Glomerular endothelial cell (primary cell): ENCODE data around the gene PCGF3. TPM values are rescaled to one million over a fixed set of nuclear protein-coding genes. Genes with fewer than 3 reads are reported as not detected.
"Not testable (repeated sequence)": the region's sequence is repeated elsewhere in the genome, so short reads cannot be mapped to it uniquely, and the experiment has no call there.

Source experiments
- DNase-seq: peaks from one replicate; pipeline ENCODE4 v3.0.0-alpha.2; 2011; ENCODE audit warnings: low read depth, low spot score; ENCODE audit errors: extremely low read depth
- total RNA-seq: library from RNA; depleted of rRNA; stranded (reverse); fragments of >200 nt; gene quantifications from 2 replicates; pipeline ENCODE4 v1.2.3, GENCODE V29; 2015

PCGF3 gene
- total RNA-seq, 1 donor from 2014 or later = 69.2 TPM

- DNase-seq = no peak
Measured at GRCh38 chr4:791898-792625, 86.4 kb downstream of the PCGF3 start.

DNA sequence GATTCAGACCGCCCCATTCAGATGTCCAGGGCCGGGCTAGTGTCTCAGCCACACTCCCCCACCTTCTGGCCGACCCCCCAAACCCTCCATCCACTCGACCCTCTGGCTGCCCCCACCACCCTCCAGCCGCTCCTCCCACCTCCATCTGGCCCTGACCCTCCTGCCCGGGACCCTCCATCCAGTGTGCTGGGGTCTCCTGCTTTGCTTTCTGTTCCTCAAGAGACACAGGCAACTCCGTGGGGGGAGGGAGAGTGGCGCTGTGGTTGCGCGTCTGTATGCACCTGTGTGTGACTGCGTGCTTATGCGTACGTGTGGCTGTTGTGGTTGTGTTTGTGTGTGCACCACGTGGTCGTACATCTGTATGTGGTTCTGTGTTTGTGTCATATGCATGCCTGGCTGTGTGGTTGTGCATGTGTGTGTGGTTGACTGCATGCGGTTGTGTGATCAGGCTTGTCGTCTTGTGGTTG is 87.0 kb downstream of the PCGF3 start:
- no peak for DNase-seq

DNA sequence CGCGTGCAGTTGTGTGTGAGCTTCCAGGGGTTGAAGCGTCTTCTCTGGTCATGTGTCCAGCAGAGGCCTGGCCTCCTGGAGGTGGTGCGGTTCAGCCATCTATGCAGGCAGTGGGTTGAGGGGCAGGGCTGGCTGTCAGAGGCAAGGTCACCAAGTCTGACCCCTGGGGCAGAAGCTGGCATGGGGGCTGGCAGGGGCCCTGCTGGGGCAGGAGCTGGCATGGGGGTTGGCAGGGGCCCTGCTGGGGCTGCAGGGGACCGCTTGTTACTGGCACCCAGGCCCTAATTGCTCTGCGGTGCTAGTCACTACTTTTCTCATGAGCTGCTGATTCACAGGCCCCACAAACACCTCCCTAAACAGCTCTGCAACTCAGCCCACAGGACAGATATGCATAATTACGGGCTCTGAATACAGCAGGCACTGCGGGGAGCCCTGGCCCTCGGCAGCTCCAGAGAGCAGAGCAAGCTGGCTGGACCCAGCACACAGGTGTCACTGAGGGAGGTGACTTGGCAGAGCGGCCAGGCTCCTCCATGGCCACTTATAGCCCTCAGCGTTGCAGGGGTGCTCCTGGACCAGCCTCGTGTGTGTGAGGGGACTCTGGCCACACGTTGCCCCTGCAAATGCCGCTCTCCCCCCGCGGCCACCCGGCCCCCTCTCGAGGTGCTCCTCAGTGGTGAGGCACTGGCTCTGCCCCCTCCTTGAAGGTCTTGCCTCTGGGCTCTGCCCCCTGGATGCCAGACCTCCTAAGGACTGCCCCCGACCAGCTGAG is 87.6 kb downstream of the PCGF3 start:
- no peak for DNase-seq

DNA sequence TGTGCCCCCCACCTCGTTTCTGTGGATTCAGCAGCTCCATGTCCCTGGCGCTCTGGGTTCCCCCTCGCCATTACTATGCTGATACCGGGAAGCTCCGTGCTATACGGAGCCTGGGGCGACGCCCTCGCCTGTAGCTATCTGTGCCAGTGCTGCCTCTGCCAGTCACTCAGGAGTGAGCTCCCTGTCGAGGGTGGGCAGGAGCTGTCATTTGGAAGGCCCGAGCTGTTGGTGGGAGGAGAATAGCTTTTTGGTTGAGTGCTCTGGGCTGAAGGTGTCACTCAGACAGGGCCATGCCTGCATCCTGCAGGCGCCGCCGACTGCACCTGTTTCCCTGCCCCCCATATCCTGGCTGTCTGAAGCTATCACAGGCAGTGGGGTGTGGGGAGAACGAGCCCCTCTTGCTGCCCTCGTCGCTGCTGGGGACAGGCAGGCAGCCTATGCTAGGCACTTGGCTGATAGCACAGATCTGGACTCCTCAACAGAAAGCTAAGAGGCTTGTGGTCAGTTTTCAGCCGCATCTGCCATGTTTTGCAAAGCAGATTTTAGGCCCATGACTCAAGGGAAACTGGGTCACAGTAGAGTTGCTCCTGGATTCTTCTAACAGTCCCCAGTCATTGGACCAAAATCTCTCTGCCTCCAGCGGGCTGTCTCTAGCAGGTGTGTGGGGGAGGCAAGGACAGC is 88.4 kb downstream of the PCGF3 start:
- no peak for DNase-seq

DNA sequence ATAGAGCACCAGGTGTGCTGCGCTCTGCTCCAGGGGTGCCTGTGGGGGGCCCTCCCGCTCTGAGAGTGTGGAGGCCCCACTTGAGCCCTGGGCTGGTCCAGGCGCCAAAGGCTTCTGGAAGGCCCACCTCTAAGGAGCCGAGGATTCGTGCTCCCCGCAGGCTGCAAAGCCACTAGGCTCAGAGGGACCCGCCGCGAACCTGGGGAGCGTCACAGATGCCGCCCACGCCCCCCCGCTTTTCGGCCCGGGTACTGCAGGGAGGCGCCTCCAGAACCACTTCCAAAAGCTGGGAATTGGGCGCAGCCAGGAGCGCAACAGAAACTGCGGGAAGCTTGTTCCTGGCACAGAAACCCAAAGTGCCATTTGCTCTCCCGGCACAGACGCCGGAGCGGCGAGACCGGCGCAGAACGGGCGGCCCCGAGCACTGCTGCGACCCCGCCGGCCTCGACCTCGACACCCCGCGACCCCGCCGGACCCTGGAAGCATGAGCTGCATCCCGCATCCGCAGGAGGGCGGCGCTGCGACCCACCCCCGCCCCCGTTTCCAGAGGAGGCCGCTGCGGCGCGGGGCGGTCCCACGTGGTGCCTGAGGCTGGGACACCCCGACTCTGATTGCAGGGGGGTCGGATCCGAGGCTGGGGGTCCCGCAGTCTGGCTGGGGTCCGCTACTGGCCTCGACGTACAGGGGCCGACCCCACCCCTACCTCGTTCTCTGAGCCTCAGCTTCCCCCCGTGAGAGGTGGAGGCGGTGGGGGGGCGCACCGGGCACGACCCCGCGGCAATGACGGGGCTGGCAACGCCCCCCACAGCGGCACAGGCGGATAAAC is 89.5 kb downstream of the PCGF3 start:
- DNase-seq = no peak

DNA sequence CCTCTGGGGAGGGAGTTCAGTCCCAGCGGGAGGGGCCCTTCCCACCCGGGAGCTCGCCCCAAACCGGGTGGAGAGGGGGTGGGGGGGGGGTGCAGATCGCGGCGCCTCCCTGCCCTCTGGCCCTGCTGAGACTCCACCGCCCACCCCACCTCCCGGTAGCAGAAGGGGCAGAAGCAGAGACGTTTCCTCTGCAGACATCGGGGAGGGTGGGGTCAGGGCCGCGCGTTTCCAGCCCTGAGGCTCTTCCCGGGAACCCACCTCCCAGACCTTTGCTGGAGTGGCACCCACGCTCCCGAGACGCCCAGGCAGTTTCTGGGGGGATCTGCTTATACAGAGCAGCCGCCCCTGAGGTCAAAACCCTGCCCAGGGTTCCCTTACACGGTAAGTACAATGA is 90.1 kb downstream of the PCGF3 start:
- DNase-seq = no peak

DNA sequence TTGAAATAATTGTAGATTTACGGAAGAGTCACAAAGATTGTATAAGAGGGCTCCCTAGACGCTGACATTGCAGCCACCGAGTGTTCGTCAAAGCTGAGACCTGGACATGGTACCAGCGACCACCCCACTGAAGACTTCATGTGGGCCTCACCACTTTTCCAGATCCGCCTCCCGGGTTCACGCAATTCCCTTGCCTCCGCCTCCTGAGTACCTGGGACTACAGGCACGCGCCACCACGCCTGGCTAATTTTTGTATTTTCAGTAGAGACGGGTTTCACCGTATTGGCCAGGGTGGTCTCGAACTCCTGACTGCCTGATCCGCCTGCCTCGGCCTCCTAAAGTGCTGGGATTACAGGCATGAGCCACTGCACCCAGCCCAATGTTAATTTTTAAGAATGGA is 90.6 kb downstream of the PCGF3 start:
- no peak for DNase-seq

DNA sequence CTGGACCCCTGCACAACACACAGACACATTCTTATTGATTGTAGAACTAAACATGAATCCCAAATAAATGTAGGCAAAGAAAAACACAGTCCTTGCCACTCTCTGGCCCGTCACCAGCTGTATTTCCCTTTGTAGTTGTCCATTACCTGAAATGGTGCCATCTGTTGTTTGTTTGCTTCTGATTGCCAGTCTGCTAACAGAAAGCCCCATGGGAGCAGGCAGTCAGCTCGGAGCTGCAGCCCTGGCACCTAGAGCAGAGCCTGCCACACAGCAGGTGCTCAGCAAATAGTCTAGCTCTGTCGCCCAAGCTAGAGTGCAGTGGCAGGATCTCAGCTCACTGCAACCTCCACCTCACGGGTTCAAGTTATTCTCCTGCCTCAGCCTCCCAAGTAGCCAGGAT is 91.4 kb downstream of the PCGF3 start:
- DNase-seq = no peak

GRCh38 chr4:801436-802124 is 95.9 kb downstream of the PCGF3 start:
- DNase-seq = no peak

DNA sequence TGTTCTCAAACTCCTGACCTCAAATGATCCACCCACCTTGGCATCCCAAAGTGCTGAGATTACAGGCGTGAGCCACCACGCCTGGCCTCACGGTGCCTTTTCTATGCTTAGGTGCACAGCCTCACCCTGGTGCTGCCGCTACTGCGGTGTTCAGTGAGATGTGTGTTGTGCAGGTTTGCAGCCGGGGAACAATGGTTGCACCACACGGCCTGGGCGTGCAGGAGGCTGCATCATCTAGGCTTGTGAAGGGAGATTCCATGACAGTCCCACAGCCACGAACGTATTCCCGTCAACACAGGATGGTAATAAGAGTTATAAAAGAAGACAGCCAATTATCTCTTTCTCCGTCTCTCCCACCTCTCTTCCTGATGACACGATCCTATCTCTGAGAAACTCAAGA is 98.3 kb downstream of the PCGF3 start:
- DNase-seq = no peak

- DNase-seq = no peak
Measured at GRCh38 chr4:804804-805203, 99.2 kb downstream of the PCGF3 start.

DNA sequence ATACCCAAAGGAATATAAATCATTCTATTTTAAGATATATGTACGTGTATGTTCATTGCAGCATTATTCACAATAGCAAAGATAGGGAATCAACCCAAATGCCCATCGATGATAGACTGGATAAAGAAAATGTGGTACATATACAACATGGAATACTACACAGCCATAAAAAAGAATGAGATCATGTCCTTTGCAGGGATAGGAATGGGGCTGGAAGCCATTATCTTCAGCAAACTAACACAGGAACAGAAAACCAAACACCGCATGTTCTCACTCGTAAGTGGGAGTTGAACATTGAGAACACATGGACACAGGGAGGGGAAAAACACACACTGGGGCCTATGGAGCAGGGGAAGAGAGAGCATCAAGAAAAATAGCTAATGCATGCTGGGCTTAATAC is 101.3 kb downstream of the PCGF3 start:
- not testable (repeated sequence) for DNase-seq

DNA sequence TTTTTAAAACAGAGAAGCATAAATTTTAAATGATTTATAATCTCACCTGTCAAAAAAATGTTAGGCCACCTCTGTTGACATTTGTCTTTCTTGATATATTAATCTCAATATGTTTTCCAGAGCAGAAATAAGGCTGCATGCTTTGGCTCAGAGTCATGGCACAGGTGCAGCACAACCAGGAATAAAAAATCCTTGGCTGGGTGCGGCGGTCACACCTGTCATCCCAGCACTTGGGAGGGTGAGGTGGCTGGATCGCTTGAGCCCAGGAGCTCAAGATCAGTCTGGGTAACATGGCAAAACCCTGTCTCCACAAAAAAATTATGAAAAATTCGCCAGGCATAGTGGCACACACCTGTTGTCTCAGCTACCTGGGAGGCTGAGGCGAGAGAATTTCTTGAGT is 102.2 kb downstream of the PCGF3 start:
- DNase-seq = no peak

DNA sequence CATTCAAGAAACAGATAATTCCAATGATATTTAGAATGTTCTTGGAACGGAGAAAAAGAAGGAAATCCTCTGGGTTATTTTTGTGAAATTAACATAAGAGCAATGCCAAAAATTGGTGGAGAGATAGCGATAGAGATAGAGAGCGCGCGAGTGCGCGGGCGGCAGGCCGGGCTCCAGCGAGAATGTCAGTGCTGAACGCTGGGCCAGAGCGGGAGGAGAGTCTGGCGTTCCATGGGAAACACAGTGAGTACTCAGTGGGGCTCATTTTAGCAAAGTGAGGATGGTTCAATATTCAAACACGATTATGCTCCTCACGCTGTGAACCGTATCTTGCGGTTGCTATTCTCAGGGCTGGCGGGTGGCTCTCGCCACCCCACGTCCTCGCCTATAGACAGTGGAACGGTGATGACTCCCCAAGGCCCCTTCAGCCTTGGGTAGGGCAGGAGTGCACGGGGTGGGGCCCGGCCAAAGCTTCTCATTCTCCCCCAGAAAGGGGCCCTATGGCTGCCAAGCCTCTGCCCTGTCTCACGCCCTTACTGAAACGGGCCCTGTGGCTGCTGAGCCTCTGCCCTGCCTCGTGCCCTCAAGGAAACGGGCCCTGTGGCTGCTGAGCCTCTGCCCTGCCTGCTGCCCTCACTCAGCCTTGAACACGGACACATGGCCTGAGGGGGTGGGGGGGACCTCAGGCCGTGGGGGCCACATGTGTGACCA is 103.4 kb downstream of the PCGF3 start:
- no peak for DNase-seq

DNA sequence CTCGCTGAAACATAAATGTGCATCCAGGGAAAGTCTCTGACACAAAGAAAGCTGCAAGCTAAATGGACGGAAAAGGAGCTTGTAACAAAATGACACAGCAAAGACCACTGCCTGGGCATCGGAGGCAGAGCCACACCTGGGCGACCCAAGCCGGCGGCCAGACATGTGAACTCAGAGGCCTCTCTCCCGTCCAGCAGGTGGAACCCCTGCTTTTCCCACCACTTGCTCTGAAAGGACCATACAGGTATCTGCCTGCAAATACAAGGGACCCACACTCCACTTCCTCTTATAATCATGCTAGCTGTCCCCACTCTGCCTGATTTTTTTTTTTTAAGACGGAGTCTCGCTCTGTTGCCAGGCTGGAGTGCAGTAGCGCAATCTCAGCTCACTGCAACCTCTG is 108.3 kb downstream of the PCGF3 start:
- DNase-seq = no peak

GRCh38 chr4:814312-814850 is 108.7 kb downstream of the PCGF3 start:
- DNase-seq = no peak

- DNase-seq = no peak
Measured at GRCh38 chr4:815464-816146, 110.0 kb downstream of the PCGF3 start.

GRCh38 chr4:818106-818921 is 112.7 kb downstream of the PCGF3 start:
- no peak for DNase-seq
